ENCODE results near the gene STK10.
"Not testable (repeated sequence)": the region's sequence is repeated elsewhere in the genome, so short reads cannot be mapped to it uniquely, and the experiment has no call there.

STK10 gene

GRCh38 chr5:172188033-172188892 lies at the start of gene STK10:
STK10 (minus strand) TSS chr5:172188224; CDS start chr5:172188042, 182 bp downstream.
- DNase-seq, result peak; percentile 88

- DNase-seq, result no peak
Measured at GRCh38 chr5:172235827-172236736, 48.1 kb upstream of the STK10 start.

GRCh38 chr5:172235132-172235780 lies 47.2 kb upstream of the STK10 start:
- no peak for DNase-seq

- DNase-seq, result no peak
Measured at GRCh38 chr5:172234031-172234430, 46.0 kb upstream of the STK10 start.

- no peak for DNase-seq
Measured at GRCh38 chr5:172229904-172230303, 41.9 kb upstream of the STK10 start.

- DNase-seq, result no peak
Measured at GRCh38 chr5:172224996-172225395, 37.0 kb upstream of the STK10 start.

DNA sequence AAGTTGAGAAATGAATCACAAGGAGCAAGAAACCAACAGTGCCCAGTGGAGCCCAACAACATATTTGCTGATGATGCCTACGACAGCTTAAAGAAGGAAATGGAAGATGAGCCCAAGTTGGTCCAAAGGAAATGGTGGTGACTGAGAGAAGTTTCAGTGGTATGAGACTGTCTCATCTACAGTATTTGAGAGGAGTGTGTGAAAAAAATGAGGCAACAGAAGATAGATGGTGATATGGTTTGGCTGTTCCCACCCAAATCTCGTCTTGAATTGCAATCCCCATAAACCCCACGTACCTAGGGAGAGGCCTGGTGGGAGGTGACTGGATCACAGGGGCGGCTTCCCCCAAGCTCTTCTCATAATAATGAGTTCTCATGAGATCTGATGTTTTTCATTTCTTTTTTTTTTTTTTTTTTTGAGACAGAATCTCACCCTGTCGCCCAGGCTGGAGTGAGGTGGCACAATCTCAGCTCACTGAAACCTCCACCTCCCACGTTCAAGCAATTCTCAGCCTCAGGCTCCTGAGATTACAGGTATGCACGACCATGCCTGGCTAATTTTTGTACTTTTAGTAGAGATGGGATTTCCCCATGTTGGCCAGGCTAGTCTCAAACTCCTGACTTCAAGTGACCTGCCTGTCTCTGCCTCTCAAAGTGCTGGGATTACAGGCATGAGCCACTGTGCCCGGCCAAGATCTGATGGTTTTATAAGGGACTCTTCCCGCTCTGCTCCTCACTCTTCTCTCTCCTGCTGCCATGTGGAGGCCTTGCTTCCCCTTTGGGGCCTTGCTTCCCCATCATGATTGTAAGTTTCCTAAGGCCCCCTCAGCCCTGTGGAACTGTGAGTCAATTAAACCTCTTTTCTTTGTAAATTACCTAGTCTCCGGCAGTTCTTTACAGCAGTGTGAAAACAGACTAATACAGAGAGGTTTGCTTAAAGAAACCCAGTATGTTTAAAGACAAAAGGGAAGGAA lies 36.2 kb upstream of the STK10 start:
- no peak for DNase-seq

GRCh38 chr5:172219296-172219695 lies 31.3 kb upstream of the STK10 start:
- no peak for DNase-seq

DNA sequence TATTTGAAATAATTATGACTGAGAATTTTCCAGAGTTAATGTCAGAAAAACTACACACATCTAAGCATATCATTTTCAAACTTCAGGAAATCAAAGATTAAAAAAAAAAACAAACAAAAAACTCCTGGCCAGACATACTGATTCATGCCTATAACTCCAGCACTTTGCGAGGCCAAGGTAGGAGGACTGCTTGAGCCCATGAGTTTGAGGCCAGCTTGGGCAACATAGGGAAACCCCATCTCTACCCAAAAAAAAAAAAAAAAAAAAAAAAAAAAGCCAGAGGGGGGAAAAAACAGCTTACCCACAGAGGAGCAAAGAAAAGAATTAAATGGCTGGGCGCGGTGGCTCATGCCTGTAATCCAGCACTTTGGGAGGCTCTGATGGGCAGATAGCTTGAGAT lies 28.3 kb upstream of the STK10 start:
- DNase-seq, result no peak

GRCh38 chr5:172213126-172213525 lies 25.1 kb upstream of the STK10 start:
- no peak for DNase-seq

- DNase-seq, result no peak
Measured at GRCh38 chr5:172211676-172212075, 23.7 kb upstream of the STK10 start.

- no peak for DNase-seq
Measured at GRCh38 chr5:172209714-172210113, 21.7 kb upstream of the STK10 start.

- no peak for DNase-seq
Measured at GRCh38 chr5:172207511-172207910, 19.5 kb upstream of the STK10 start.

GRCh38 chr5:172205984-172206383 lies 18.0 kb upstream of the STK10 start:
- DNase-seq, result not testable (repeated sequence)

GRCh38 chr5:172200476-172200875 lies 12.5 kb upstream of the STK10 start:
- no peak for DNase-seq

DNA sequence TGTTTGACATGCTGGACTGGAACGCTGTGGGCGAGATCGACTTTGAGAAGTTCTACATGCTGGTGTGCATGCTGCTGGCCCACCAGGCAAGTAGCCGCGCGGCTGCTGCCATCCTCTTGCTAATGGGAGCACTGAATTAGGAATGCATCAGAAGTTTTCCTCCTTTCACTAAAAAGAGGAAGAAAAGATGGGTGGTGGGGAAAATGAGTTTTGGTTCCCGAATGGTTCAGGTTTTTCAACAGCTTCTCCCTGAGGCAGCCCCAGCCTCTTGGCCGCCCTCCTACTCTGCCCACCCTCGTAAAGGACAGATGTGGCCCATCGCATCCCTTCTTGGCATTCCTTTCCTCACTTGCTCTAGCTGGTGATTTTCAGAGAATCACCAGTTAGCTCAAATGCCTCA lies 11.4 kb upstream of the STK10 start:
- DNase-seq, result no peak

GRCh38 chr5:172197775-172198174 lies 9.8 kb upstream of the STK10 start:
- DNase-seq, result not testable (repeated sequence)

GRCh38 chr5:172194985-172195774 lies 7.2 kb upstream of the STK10 start:
- DNase-seq, result no peak

- DNase-seq, result no peak
Measured at GRCh38 chr5:172193872-172194271, 5.8 kb upstream of the STK10 start, which contains the start of gene EFCAB9. EFCAB9 (plus strand) TSS chr5:172194172; CDS start chr5:172194173, 1 bp downstream.

GRCh38 chr5:172189693-172190296 lies 1.8 kb upstream of the STK10 start:
- DNase-seq, result no peak
